OCI-LY1 (cell line): Measurements from ENCODE around the gene LIG3.

Source experiments
- H2AFZ ChIP-seq: fragments of 200-600 bp; sonication (generic), shearing (Covaris generic); 2 replicates; pipeline ENCODE4 v1.6.0; 2014; ENCODE audit warnings: antibody characterized with exemption, mild to moderate bottlenecking, low read length
- H3F3A ChIP-seq: fragments of 200-600 bp; sonication (generic), shearing (Covaris generic); 2 replicates; pipeline ENCODE4 v1.6.0; 2014; ENCODE audit warnings: mild to moderate bottlenecking, antibody characterized with exemption, low read length, moderate library complexity; ENCODE audit not compliant: insufficient read depth
- H3K27ac ChIP-seq: fragments of 200-600 bp; sonication (generic); 2 replicates; pipeline ENCODE4 v1.5.1; 2014; ENCODE audit warnings: low read length, mixed run types, mild to moderate bottlenecking, low read depth; ENCODE audit not compliant: poor library complexity, severe bottlenecking
- H3K27me3 ChIP-seq: fragments of 200-600 bp; sonication (generic); 2 replicates; pipeline ENCODE4 v1.6.0; 2014; ENCODE audit warnings: antibody characterized with exemption, mild to moderate bottlenecking, low read length, moderate library complexity; ENCODE audit not compliant: insufficient read depth
- H3K36me3 ChIP-seq: fragments of 200-600 bp; sonication (generic); 2 replicates; pipeline ENCODE4 v1.6.1; 2014; ENCODE audit warnings: mild to moderate bottlenecking, antibody characterized with exemption, low read length, moderate library complexity, mixed read lengths; ENCODE audit not compliant: insufficient read depth
- H3K4me1 ChIP-seq: fragments of 200-600 bp; sonication (generic); 2 replicates; pipeline ENCODE4 v1.5.1; 2014; ENCODE audit warnings: mild to moderate bottlenecking, low read length, moderate library complexity; ENCODE audit not compliant: insufficient read depth, severe bottlenecking
- H3K4me2 ChIP-seq: fragments of 200-600 bp; sonication (generic), shearing (Covaris generic); 2 replicates; pipeline ENCODE4 v1.6.1; 2014; ENCODE audit warnings: low read length
- H3K4me3 ChIP-seq: fragments of 200-600 bp; sonication (generic); 2 replicates; pipeline ENCODE4 v1.5.1; 2014; ENCODE audit warnings: low read length, low read depth, mild to moderate bottlenecking, mixed read lengths; ENCODE audit not compliant: poor library complexity, severe bottlenecking
- H3K79me2 ChIP-seq: fragments of 200-600 bp; shearing (Covaris generic); 2 replicates; pipeline ENCODE4 v1.6.1; 2016; ENCODE audit warnings: mixed run types, low read length, mixed read lengths; ENCODE audit not compliant: insufficient read depth
- H3K9ac ChIP-seq: fragments of 200-600 bp; sonication (generic), shearing (Covaris generic); 2 replicates; pipeline ENCODE4 v1.6.1; 2014; ENCODE audit warnings: mild to moderate bottlenecking, low read length, mixed read lengths
- H3K9me2 ChIP-seq: fragments of 200-600 bp; sonication (generic), shearing (Covaris generic); 2 replicates; pipeline ENCODE4 v1.6.1; 2014; ENCODE audit warnings: low read depth, mild to moderate bottlenecking, low read length, mixed read lengths
- H3K9me3 ChIP-seq: fragments of 200-600 bp; shearing (Covaris generic); 2 replicates; pipeline ENCODE4 v1.6.1; 2014; ENCODE audit warnings: low read length, mixed read lengths
- H4K20me1 ChIP-seq: fragments of 200-600 bp; sonication (generic), shearing (Covaris generic); 2 replicates; pipeline ENCODE4 v1.6.0; 2016; ENCODE audit warnings: mild to moderate bottlenecking, low read length; ENCODE audit not compliant: insufficient read depth
- EZH2 ChIP-seq: fragments of 200-600 bp; sonication (generic), shearing (Covaris generic); IDR thresholded peaks from 2 replicates; pipeline ENCODE4 v1.8.0; 2017; ENCODE audit warnings: borderline replicate concordance, mixed run types, mild to moderate bottlenecking, antibody characterized with exemption, low read length, moderate library complexity, mixed read lengths
- TF ChIP-seq, protein P1 (sequence below): fragments of 200-600 bp; sonication (generic), shearing (Covaris generic); IDR thresholded peaks from 2 replicates; pipeline ENCODE4 v1.5.1; 2017; ENCODE audit warnings: mild to moderate bottlenecking, antibody characterized with exemption, low read length, moderate library complexity, mixed read lengths

LIG3 gene

DNA sequence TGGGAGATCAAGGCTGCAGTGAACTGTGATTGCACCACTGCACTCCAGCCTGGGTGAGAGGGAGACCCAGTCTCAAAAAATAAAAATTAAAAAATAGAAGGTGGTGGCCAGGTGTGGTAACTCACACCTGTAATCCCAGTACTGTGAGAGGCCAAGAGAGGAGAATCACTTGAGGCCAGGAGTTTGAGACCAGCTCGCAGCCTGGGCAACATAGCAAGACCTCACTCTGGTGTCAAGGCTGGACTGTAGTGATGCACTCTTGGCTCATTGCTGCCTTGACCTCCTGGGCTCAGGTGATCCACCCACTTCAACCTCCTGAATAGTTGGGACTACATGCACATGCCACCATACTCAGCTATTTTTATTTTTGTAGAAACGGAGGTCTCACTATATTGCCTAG is 69.9 kb downstream of the LIG3 start:
- H3K9me2 ChIP-seq: no peaks in the 10 kb centered on the region
- no peaks in the 10 kb centered on the region for H3K36me3 ChIP-seq
- H3K4me3 ChIP-seq: no peak overlapping the region
- H3K4me1 ChIP-seq: peaks cover 17% of the 10 kb centered on the region
- no peak overlapping the region for H2AFZ ChIP-seq
- TF ChIP-seq, protein P1, sequence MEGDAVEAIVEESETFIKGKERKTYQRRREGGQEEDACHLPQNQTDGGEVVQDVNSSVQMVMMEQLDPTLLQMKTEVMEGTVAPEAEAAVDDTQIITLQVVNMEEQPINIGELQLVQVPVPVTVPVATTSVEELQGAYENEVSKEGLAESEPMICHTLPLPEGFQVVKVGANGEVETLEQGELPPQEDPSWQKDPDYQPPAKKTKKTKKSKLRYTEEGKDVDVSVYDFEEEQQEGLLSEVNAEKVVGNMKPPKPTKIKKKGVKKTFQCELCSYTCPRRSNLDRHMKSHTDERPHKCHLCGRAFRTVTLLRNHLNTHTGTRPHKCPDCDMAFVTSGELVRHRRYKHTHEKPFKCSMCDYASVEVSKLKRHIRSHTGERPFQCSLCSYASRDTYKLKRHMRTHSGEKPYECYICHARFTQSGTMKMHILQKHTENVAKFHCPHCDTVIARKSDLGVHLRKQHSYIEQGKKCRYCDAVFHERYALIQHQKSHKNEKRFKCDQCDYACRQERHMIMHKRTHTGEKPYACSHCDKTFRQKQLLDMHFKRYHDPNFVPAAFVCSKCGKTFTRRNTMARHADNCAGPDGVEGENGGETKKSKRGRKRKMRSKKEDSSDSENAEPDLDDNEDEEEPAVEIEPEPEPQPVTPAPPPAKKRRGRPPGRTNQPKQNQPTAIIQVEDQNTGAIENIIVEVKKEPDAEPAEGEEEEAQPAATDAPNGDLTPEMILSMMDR: no peak
- TF ChIP-seq EZH2: no peak
- H3K27me3 ChIP-seq: no peaks in the 10 kb centered on the region
- H3K4me2 ChIP-seq: no peak overlapping the region
- no peaks in the 10 kb centered on the region for H4K20me1 ChIP-seq
- H3K9ac ChIP-seq: no peak overlapping the region
- H3F3A ChIP-seq: no peaks in the 10 kb centered on the region
- H3K79me2 ChIP-seq: no peaks in the 10 kb centered on the region
- H3K27ac ChIP-seq: no peak overlapping the region
- H3K9me3 ChIP-seq: no peaks in the 10 kb centered on the region

DNA sequence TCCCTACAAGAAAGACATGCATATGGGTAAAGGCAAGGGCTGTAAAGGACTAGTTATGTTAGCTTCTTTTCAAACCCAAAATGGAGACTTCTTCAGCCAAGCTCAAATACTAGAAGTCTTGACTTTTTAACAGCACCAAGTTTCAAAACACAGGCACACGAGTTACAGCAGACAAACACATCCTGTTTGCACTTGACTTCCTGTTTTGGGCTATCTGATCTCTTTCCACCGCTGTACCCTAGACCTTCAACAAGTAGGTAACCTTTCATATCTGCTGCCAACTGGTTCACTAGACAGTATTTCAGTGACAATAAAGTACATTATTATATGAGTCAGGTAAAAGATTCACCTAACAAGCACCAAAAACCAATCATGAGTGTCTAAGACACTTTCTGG is 70.9 kb downstream of the LIG3 start:
- Histone ChIP-seq H3K9ac (no peak overlapping the region), H3K4me2 (peak overlapping the region; percentile 27; the same call in 1 of the 2 replicates)

GRCh38 chr17:35051579-35052240 is 71.4 kb downstream of the LIG3 start:
- peak overlapping the region; percentile 27; the same call in 1 of the 2 replicates for H3K4me2 ChIP-seq
- H3K27ac ChIP-seq: peak overlapping the region; percentile 51
- no peak overlapping the region for H3K4me3 ChIP-seq
- H3K27me3 ChIP-seq: no peaks in the 10 kb centered on the region
- peaks cover 17% of the 10 kb centered on the region for H3K4me1 ChIP-seq
- 0 out of 2 replicates have a peak overlapping the region, but pooled peaks have one; percentile 16 for H2AFZ ChIP-seq
- no peaks in the 10 kb centered on the region for H4K20me1 ChIP-seq
- no peaks in the 10 kb centered on the region for H3F3A ChIP-seq
- H3K9me2 ChIP-seq: no peaks in the 10 kb centered on the region
- TF ChIP-seq, protein P1: no peak
- no peak for TF ChIP-seq EZH2
- H3K79me2 ChIP-seq: no peaks in the 10 kb centered on the region
- no peaks in the 10 kb centered on the region for H3K9me3 ChIP-seq
- no peaks in the 10 kb centered on the region for H3K36me3 ChIP-seq
- H3K9ac ChIP-seq: no peak overlapping the region

More for the DNA sequence above, 70.9 kb downstream of the LIG3 start:
- no peaks in the 10 kb centered on the region for H3K79me2 ChIP-seq
- no peak overlapping the region for H3K4me3 ChIP-seq
- H2AFZ ChIP-seq: 0 out of 2 replicates have a peak overlapping the region, but pooled peaks have one; percentile 16
- H4K20me1 ChIP-seq: no peaks in the 10 kb centered on the region
- TF ChIP-seq, protein P1: no peak
- no peak for TF ChIP-seq EZH2
- H3K9me3 ChIP-seq: no peaks in the 10 kb centered on the region
- H3K27ac ChIP-seq: peak overlapping the region; percentile 51
- H3K27me3 ChIP-seq: no peaks in the 10 kb centered on the region
- no peaks in the 10 kb centered on the region for H3F3A ChIP-seq
- H3K9me2 ChIP-seq: no peaks in the 10 kb centered on the region
- no peaks in the 10 kb centered on the region for H3K36me3 ChIP-seq
- peaks cover 17% of the 10 kb centered on the region for H3K4me1 ChIP-seq
